AG09309 (cell line): ENCODE measurements around the gene WDR13.

Experiments
- DNase-seq: peaks from one replicate; pipeline ENCODE4 v3.0.0-alpha.2; 2010; ENCODE audit warnings: low read depth
- H3K4me3 ChIP-seq: 2 replicates; pipeline ENCODE4 v1.5.1; 2011; ENCODE audit warnings: mild to moderate bottlenecking, low read depth, low read length, moderate library complexity; ENCODE audit not compliant: control insufficient read depth
- CTCF ChIP-seq: IDR thresholded peaks from 2 replicates; pipeline ENCODE4 v1.5.1; 2011; ENCODE audit warnings: mild to moderate bottlenecking, low read depth, low read length, inconsistent platforms; ENCODE audit not compliant: insufficient read depth, control insufficient read depth; ENCODE audit errors: missing control alignments

The WDR13 gene

GRCh38 chrX:48604701-48605100 is 7.4 kb downstream of the WDR13 start:
- no peak for TF ChIP-seq CTCF
- no peak overlapping the region for H3K4me3 ChIP-seq
- DNase-seq: no peak

DNA sequence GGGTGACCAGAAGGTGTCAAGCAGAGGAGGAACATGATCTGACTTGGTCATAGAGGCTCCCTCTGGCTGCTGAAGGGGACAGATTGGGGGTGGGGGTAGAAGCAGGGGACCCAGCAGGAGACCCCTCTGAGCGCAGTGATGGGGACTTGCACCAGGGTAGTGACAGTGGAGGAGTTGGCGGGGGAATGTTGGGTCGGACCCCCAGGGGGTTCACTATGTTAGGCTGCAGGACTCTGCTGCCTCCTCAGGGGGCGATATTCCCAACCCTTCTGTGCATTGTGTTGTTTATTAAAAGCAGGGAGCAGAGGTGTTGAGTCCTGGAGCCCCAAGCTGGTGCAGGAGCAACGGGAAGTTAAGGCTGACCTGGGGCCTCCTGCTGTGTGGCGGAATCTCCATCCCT is 8.8 kb downstream of the WDR13 start:
- DNase-seq: no peak
- no peak overlapping the region for H3K4me3 ChIP-seq
- TF ChIP-seq CTCF: no peak

- DNase-seq: no peak
- TF ChIP-seq CTCF: no peak
- H3K4me3 ChIP-seq: no peak overlapping the region
These were observed 14.4 kb downstream of the WDR13 start for GRCh38 chrX:48611703-48612102.

- no peak for DNase-seq
- TF ChIP-seq CTCF: no peak
These were observed 16.3 kb downstream of the WDR13 start for GRCh38 chrX:48613502-48614160.

DNA sequence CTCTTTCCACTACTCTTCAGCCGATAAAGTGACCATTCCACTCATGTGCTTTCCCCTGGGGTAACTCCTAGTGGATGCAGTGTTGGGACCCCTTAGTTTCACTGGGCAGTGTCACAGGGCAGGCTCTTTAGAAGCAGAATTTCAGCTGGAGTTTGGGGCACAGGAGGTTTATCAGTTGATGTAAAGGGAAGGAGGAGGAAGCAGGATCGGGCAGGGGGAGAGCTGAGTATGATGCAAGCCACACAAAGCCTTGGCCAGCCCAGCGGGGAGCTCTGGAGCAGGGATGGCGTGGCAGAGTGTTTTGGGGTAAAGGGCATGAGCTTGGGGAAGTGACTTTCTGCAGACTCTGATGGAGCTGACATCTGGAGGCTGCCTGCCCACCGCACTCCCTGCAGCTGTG is 19.3 kb downstream of the WDR13 start:
- DNase-seq: no peak
- no peak for TF ChIP-seq CTCF
- no peak overlapping the region for H3K4me3 ChIP-seq

More at GRCh38 chrX:48613502-48614160, 16.3 kb downstream of the WDR13 start:
- H3K4me3 ChIP-seq: no peak overlapping the region

DNA sequence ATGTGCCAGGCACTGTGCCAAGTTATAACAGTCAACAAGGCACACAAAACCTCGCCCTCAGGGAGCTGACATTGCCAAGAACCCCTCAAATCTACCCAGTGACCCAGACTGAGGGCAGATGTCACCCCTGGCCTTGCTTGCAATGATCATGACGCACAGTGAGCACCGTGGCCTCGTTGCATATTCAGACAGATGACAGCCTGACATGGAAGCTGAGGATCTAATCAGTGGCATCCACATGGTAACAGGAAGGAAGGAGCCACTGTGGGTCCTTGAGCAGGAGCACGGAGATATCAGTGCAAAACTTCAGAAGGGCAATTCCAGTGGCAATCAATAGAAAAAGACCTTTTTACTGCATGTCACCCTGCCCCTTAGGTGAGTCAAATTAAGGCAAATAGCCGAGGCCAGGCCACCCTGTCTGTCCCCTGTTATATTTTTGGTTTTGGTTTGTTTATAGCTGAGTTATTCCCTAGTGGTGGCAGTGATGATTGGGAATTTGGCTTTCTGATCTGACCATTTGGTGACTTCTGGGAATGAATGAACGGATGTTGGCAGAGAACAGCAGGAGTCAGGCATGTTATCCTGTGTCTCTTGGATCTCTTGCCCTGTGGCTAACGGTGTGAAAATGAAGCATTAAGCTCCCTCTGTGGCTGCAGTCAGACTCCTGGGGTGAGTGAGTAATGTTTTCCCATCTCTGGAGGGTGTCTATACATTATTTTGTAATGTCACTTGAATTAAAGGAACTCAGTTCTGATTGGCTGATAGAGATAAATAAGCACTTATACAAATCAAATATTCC is 20.4 kb downstream of the WDR13 start:
- DNase-seq: no peak
- TF ChIP-seq CTCF: no peak
- H3K4me3 ChIP-seq: no peak overlapping the region
